A204.1 (cell line): ENCODE measurements around the gene DISP2.

Experiments
- FAIRE-seq: peaks from 2 replicates; lab custom pipeline; 2012; peaks lifted over from hg19 to GRCh38; lab: Jason Lieb, UNC

The DISP2 gene

DNA sequence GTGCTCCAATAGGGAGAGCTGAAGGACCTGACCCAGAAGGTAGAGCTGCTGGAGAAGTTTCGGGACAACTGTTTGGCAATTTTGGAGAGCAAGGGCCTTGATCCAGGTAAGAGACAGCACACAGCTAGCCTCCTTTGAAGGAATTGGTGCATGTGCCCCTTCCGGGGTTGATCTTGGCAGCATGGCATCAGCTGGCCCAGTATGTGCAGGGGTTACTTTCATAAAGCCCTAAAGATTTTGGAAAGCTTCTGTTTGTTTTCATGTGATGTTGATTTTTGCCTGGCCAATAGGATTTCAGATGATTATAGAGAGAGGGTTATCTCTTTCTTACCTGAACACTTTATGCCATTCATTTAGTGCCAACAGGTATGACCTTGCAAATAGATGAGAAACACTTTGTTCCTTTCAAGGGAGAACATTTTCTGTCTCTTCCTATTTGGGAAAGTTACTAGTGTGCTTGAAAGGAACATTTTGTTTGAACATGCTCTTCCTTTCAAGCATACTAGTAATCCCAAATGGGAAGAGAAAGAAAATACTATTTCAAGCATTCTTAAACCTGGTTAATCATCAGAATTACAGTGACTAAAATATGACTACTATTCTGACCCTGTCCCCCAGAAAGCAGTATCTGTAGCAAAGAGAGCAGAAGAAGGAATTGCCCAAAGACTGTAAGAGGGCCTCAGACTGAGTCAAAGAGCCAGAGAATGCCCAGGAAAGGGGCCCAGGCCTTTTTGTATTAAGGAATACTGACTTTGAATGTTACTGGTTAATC lies 32.0 kb downstream of the DISP2 start:
- no peak for FAIRE-seq

DNA sequence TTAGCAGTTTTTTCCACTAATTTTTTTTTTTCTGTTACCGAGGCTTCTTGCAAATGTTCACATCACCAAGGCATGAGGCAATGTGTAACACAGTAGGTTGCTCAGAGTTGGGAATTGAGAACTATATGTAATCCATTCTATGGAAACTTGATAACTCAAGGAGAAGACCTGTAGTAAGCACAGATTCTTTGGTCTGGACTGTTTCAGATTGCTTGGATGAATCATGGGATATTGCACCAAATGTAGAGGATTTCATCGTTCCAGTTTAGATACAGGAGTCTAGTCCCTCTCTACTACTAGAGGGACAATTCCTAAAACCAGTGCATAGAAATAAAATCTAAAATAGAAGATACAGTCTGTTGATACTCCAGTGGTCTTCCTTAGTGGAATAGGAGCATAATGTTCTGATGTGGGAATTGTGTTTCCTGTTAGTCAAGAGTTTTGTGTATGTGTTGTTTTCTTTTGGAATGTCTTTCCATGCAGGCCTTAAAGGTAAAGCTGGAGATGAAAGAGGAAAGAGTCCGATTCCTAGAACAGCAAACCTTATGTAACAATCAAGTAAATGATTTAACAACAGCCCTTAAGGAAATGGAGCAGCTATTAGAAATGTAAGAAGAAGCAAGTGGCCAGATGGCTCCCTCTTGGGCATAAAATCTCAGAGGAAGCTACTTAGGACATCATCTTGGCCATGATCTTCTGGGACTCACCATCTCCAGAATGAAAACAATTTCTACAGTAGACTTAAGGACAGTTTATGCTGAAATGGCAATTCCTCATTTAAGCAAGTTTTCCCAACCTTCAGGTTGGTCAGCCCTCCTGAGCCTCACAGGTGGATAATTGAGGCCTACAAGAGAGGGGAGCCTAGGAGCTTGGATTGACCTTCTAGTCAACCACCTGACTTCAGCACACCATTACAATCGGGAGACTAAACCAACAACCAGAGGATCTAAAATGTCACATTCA lies 35.2 kb downstream of the DISP2 start:
- no peak for FAIRE-seq

- FAIRE-seq = no peak
Observed at GRCh38 chr15:40397688-40398412, 39.8 kb downstream of the DISP2 start.

GRCh38 chr15:40398413-40398873 lies 40.4 kb downstream of the DISP2 start:
- no peak for FAIRE-seq

- FAIRE-seq = no peak
Observed at GRCh38 chr15:40399370-40399769, 41.4 kb downstream of the DISP2 start.

DNA sequence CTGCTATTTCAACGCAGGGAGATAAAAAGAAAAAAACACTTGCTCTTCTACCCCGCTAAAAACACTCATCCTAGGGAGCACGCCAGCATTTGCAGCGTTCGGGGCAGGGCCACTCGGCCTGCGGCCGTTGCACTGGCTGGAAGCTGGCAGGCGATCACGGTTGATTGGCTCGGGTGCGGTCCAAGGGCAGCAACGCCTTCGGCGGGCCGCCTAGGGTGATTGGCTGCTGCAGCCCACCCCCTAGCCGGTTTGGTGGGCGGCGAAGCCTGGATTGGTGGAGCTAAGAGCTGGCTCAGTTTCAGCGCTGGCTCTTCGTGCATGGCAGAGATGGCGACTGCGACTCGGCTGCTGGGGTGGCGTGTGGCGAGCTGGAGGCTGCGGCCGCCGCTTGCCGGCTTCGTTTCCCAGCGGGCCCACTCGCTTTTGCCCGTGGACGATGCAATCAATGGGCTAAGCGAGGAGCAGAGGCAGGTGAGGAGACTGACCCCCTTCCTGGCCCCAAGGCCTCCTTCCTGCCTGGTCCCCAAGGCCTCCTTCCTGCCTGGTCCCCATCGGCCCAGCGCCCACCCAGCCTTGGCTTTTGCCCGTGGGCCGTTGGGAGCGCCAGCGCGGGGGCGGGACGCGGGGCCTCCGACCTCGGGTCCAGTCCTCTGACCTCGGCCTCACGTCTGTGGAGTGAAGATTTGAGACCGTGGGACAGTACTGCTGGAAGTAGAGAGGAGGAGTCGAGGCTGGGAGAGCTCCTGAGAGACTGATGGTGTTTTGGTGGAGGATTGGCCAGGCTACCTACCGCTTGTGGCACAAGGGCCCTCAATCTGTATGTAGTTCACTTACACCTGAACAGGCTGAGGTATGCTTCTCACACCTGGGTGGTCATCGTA lies 47.7 kb downstream of the DISP2 start, which contains the start of gene IVD:
Gene IVD (plus strand): TSS at position 295 of the 881 bp plus-strand sequence. CDS start 33 bp downstream, at position 328.
- FAIRE-seq = peak; percentile 99

DNA sequence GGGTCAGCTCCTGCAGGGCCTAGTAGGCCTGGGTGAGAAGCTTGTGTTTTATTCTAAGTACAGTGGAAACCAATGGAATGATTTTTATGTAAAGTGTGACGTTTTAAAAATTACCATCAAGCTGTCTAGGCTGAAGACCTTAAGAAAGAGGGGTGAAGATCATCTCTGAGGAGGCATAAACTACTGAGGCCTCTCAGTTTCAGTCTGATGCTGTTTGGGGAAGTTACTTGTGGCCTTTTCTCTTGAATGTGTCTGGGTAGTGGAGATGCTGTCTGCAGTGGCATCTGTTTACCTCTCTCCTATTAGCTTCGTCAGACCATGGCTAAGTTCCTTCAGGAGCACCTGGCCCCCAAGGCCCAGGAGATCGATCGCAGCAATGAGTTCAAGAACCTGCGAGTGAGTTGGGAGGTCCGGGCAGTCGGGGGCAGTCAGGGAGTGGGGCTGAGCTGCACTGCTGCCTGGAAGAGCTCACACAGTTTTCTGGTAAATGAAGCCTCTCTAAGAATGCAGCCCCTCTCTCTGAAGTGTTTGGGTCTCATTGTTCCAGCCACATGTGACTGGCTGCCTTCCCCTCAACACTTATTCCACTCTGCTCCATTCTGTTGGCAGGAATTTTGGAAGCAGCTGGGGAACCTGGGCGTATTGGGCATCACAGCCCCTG lies 49.4 kb downstream of the DISP2 start:
- FAIRE-seq = no peak

- FAIRE-seq = no peak
Observed at GRCh38 chr15:40409366-40409765, 51.3 kb downstream of the DISP2 start.

DNA sequence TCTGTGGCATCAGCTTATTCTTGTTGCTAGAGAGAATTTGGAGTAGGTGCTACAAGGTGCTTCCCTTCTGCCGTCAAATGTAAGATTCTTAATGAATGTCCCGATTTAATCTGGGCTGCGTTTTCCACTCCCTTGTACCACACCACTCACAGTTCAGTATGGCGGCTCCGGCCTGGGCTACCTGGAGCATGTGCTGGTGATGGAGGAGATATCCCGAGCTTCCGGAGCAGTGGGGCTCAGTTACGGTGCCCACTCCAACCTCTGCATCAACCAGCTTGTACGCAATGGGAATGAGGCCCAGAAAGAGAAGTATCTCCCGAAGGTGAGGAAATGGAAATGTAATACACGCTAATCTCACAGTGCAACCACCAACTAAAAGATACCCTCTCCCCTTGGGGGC lies 52.5 kb downstream of the DISP2 start:
- no peak for FAIRE-seq

- FAIRE-seq = no peak
Observed at GRCh38 chr15:40412095-40412759, 54.2 kb downstream of the DISP2 start.

DNA sequence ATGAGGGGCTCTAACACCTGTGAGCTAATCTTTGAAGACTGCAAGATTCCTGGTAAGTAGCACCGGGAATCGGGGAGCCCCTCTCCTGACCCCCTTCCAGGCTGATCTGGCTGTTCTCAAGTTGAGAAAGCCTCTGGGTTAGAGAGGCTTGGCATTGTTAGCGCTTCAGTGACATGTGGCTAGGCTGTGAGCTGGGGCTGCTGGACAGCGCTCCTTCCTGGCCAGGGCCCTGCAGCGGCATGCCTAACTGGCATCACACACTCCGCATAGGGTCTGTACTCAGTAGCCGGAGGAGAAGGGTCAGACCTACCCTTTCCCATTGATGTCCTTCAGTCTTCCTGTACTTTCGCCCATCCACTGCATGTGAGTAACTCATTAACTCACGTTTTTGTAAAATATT lies 55.0 kb downstream of the DISP2 start:
- no peak for FAIRE-seq

DNA sequence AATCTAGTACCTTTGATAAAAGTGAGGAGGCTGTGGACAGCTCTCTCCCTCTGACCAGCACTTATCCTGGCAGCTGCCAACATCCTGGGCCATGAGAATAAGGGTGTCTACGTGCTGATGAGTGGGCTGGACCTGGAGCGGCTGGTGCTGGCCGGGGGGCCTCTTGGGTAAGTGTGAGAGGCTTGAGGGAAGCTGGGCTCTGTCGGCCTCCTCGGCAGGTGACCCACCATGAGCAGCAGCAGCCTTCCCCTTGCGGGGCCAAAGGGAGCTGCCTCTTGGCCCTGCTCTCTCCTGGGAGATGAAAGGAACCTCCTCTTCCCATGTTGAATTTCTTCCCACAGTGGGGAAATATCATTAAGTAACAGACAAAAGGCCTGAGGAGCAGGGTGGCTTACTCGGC lies 56.8 kb downstream of the DISP2 start:
- FAIRE-seq = no peak

- FAIRE-seq = no peak
Observed at GRCh38 chr15:40415226-40415625, 57.2 kb downstream of the DISP2 start.

DNA sequence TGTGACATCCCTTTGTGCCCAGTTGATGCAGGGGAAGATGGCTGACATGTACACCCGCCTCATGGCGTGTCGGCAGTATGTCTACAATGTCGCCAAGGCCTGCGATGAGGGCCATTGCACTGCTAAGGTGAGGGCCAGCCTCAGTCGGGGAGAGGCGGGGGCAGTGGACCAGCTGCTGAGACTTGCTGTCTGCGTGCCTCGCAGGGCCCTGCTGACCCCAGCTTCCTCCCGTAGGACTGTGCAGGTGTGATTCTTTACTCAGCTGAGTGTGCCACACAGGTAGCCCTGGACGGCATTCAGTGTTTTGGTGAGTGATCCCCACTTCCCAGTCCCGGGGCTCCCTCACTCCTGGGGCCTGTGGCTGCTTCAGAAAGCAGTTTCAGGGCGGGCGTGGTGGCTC lies 58.0 kb downstream of the DISP2 start:
- FAIRE-seq = no peak

GRCh38 chr15:40418126-40418525 lies 60.1 kb downstream of the DISP2 start:
- FAIRE-seq = no peak

GRCh38 chr15:40420071-40420713 lies 62.2 kb downstream of the DISP2 start:
- FAIRE-seq = no peak

DNA sequence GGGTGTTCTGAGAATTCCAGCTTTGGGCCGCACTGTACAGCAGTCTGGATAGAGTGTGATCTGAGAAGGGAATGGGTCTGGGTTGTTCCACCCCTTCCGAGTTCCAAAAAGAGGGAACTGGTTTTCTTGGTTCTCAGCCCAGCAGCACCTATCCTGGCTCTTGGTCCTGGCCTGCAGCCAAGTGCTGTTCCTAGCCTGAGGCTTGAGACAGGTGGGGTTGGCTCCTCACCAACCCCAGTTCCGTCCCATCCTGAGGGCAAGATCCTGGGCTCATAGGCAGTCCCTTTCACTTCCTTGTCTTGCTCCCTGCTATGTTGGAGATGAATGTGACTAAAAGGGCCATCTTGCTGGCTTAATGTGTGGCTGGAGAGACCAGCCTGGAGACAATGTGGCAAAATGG lies 62.8 kb downstream of the DISP2 start:
- FAIRE-seq = no peak

GRCh38 chr15:40421246-40422157 lies 63.5 kb downstream of the DISP2 start:
- no peak for FAIRE-seq
